ENCODE measurements around the gene CAP2.

GRCh38 chr6:17390276-17390675 is 3.1 kb upstream of the CAP2 start:
- TF ChIP-seq EZH2 (IDR thresholded peaks at IDR 0.05) (no peak), POLR2AphosphoS5 (IDR thresholded peaks at IDR 0.05; ENCODE audit: borderline replicate concordance, low read depth, low read length) (no peak), FOXP2 (optimal IDR thresholded peaks at IDR 0.05; ENCODE audit: control extremely low read depth, extremely low read length, insufficient read depth) (no peak)

All from SK-N-MC (cell line).